NCI-H460 (cell line): ENCODE measurements around the gene FN1. TPM values are rescaled to one million over a fixed set of nuclear protein-coding genes. Genes with fewer than 3 reads are reported as not detected.

Experiments used
- DNase-seq: peaks from one replicate; pipeline ENCODE4 v3.0.0-alpha.2; 2016; ENCODE audit warnings: low read depth; ENCODE audit errors: extremely low read depth
- total RNA-seq: library from RNA; depleted of rRNA; stranded (reverse); fragments of >200 nt; shearing (Covaris generic); gene quantifications from 2 replicates; pipeline ENCODE4 v1.2.3, GENCODE V29; 2014

The FN1 gene
- total RNA-seq, 1 experiment from 2014 or later: 1,236 TPM

- DNase-seq: no peak
Measured at GRCh38 chr2:215442401-215442787, 6.5 kb upstream of the FN1 start.

GRCh38 chr2:215441560-215442400, 5.9 kb upstream of the FN1 start:
- no peak for DNase-seq

- DNase-seq: no peak
Measured at GRCh38 chr2:215439980-215440512, 4.2 kb upstream of the FN1 start.

GRCh38 chr2:215439404-215439803, 3.5 kb upstream of the FN1 start:
- DNase-seq: no peak

GRCh38 chr2:215437614-215438013, 1.7 kb upstream of the FN1 start:
- no peak for DNase-seq

GRCh38 chr2:215436705-215437565, 1.1 kb upstream of the FN1 start:
- DNase-seq: no peak

GRCh38 chr2:215435280-215435869, 493 bp downstream of the FN1 start:
- DNase-seq: no peak

- DNase-seq: no peak
Measured at GRCh38 chr2:215434447-215435279, 1.2 kb downstream of the FN1 start.

- DNase-seq: no peak
Measured at GRCh38 chr2:215432759-215433594, 2.9 kb downstream of the FN1 start.

- no peak for DNase-seq
Measured at GRCh38 chr2:215431778-215432758, 3.8 kb downstream of the FN1 start.

GRCh38 chr2:215431290-215431689, 4.6 kb downstream of the FN1 start:
- DNase-seq: no peak

- DNase-seq: no peak
Measured at GRCh38 chr2:215430528-215431187, 5.2 kb downstream of the FN1 start.

GRCh38 chr2:215429424-215429823, 6.4 kb downstream of the FN1 start:
- DNase-seq: no peak

GRCh38 chr2:215428060-215428910, 7.6 kb downstream of the FN1 start:
- DNase-seq: no peak

GRCh38 chr2:215427585-215427984, 8.3 kb downstream of the FN1 start:
- no peak for DNase-seq

GRCh38 chr2:215425021-215425782, 10.7 kb downstream of the FN1 start:
- no peak for DNase-seq
